ENCODE results near the gene TNFSF18. TPM values are rescaled to one million over a fixed set of nuclear protein-coding genes. Genes with fewer than 3 reads are reported as not detected.
A peak's percentile ranks its signal among the peaks of the same experiment; 100 is the strongest.

The TNFSF18 gene
- total and polyA plus RNA-seq, 2 donors (not counting 1 experiment from before 2014, with no cell fraction given), result not detected

DNA sequence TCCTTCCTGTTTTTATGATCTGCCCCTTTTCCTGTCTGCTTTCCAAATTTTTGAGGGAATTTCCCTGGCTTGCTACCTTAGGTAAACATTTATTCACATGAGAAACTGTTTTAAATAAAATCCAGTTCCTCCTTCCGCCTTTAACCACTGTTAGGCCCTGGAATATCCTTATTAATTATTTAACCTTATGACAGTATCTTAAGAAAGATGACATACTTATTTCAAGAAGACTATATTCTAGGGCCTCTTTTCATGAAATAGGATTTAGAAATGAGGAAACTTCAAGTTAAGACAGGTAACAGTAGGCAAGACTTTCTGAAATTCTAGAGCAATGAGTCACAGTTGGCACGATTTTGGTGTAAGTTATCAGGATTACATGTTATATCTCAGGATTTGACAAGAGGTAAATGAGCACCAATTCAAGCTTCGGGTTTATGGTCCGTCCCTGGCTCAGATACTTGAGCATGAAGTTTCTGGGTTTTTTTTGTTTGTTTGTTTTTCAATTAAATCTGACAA, 2.0 kb upstream of the TNFSF18 start:
- ChIA-PET POLR2A (no interaction called here), CTCF (no interaction called here)
- Mint-ChIP-seq H3K27me3 (peaks cover 14% of the 10 kb centered on the region), H3K4me3 (no peak overlapping the region), H3K9me3 (ENCODE audit: insufficient read depth) (no peaks in the 10 kb centered on the region), H3K27ac (no peak overlapping the region), H3K4me1 (peaks cover 33% of the 10 kb centered on the region)
- 89% methylated on average over 1 of the region's 4 CpGs for WGBS (ENCODE audit: insufficient coverage)
- H4K20me1 ChIP-seq (ENCODE audit: control insufficient read depth, insufficient read depth, low read length, poor library complexity, severe bottlenecking), result no peaks in the 10 kb centered on the region
- no peak for ATAC-seq (ENCODE audit: low read depth)
- no peaks in the 10 kb centered on the region for H3K27me3 ChIP-seq (replicated peaks in 1 of 4; ENCODE audit: control extremely low read depth in 1 of 4, control insufficient read depth in 3 of 4, insufficient read depth in 4 of 4, low read length in 3 of 4)
- peaks cover 16 to 24% of the 10 kb centered on the region in 2 donors for H3K4me1 ChIP-seq (ENCODE audit: control insufficient read depth in 2 of 2, insufficient read depth in 2 of 2, low read length in 2 of 2)
- no peak overlapping the region for H3K4me3 ChIP-seq (ENCODE audit: control extremely low read depth in 1 of 5, extremely low read depth in 1 of 5, insufficient read depth in 1 of 5, low read depth in 2 of 5, low read length in 4 of 5)
- H3K27ac ChIP-seq (ENCODE audit: low read length in 2 of 2), result no peak overlapping the region
- H3K4me2 ChIP-seq (replicated peaks; ENCODE audit: low read depth, low read length, poor library complexity, severe bottlenecking), result no peak overlapping the region
- DNase-seq, result no peak
- TF ChIP-seq, protein P1, sequence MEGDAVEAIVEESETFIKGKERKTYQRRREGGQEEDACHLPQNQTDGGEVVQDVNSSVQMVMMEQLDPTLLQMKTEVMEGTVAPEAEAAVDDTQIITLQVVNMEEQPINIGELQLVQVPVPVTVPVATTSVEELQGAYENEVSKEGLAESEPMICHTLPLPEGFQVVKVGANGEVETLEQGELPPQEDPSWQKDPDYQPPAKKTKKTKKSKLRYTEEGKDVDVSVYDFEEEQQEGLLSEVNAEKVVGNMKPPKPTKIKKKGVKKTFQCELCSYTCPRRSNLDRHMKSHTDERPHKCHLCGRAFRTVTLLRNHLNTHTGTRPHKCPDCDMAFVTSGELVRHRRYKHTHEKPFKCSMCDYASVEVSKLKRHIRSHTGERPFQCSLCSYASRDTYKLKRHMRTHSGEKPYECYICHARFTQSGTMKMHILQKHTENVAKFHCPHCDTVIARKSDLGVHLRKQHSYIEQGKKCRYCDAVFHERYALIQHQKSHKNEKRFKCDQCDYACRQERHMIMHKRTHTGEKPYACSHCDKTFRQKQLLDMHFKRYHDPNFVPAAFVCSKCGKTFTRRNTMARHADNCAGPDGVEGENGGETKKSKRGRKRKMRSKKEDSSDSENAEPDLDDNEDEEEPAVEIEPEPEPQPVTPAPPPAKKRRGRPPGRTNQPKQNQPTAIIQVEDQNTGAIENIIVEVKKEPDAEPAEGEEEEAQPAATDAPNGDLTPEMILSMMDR (IDR thresholded peaks at IDR 0.05), result no peak
- TF ChIP-seq EZH2 (IDR thresholded peaks at IDR 0.05; ENCODE audit: borderline replicate concordance, insufficient read depth, low read depth, low read length, poor library complexity, severe bottlenecking), result no peak
- H3K36me3 ChIP-seq (replicated peaks in 1 of 2; ENCODE audit: control extremely low read depth in 1 of 2, control insufficient read depth in 1 of 2, extremely low read depth in 1 of 2, insufficient read depth in 2 of 2, low read length in 1 of 2), result no peaks in the 10 kb centered on the region
- no peak overlapping the region for H2AFZ ChIP-seq (ENCODE audit: insufficient read depth, low read depth, low read length, poor library complexity, severe bottlenecking)
- H3K9ac ChIP-seq (ENCODE audit: low read length), result no peak overlapping the region
- H3K79me2 ChIP-seq (ENCODE audit: control insufficient read depth, insufficient read depth, low read length), result no peaks in the 10 kb centered on the region
- intact Hi-C loops (cut with micrococcal nuclease), result loop anchor here (5.0 kb wide), 1 partner anchor 35 kb away; no protein-coding TSS in a partner anchor
- H3K9me3 ChIP-seq (ENCODE audit: control extremely low read depth in 1 of 3, control insufficient read depth in 2 of 3, insufficient read depth in 1 of 3, low read length in 2 of 3), result no peaks in the 10 kb centered on the region

DNA sequence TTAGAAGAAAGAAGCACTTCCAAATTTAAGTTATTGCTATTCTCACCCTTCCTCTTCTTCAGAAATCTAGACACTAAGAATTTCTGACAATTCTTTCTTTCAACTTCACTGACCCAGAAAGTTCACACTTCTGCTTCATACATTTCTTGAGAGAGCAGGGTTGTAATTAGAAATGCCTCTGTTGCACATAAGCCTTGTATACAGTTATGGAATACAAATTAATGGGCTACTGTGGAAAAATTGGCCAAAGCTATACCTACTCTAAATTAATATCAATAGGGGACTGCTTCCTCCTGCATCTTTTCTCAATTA, 1.5 kb downstream of the TNFSF18 start:
- Histone ChIP-seq H2AFZ (ENCODE audit: insufficient read depth, low read depth, low read length, poor library complexity, severe bottlenecking) (no peak overlapping the region), H3K27ac (ENCODE audit: low read length in 2 of 2) (peak overlapping the region in 1 of 2 donors; percentile 38), H4K20me1 (ENCODE audit: control insufficient read depth, insufficient read depth, low read length, poor library complexity, severe bottlenecking) (no peaks in the 10 kb centered on the region), H3K9ac (ENCODE audit: low read length) (no peak overlapping the region), H3K79me2 (ENCODE audit: control insufficient read depth, insufficient read depth, low read length) (no peaks in the 10 kb centered on the region), H3K4me3 (ENCODE audit: control extremely low read depth in 1 of 5, extremely low read depth in 1 of 5, insufficient read depth in 1 of 5, low read depth in 2 of 5, low read length in 4 of 5) (no peak overlapping the region), H3K9me3 (ENCODE audit: control extremely low read depth in 1 of 3, control insufficient read depth in 2 of 3, insufficient read depth in 1 of 3, low read length in 2 of 3) (no peaks in the 10 kb centered on the region), H3K4me2 (replicated peaks; ENCODE audit: low read depth, low read length, poor library complexity, severe bottlenecking) (peak overlapping the region; percentile 50), H3K27me3 (replicated peaks in 1 of 4; ENCODE audit: control extremely low read depth in 1 of 4, control insufficient read depth in 3 of 4, insufficient read depth in 4 of 4, low read length in 3 of 4) (no peaks in the 10 kb centered on the region), H3K4me1 (ENCODE audit: control insufficient read depth in 2 of 2, insufficient read depth in 2 of 2, low read length in 2 of 2) (peaks cover 14 to 22% of the 10 kb centered on the region in 2 donors), H3K36me3 (replicated peaks in 1 of 2; ENCODE audit: control extremely low read depth in 1 of 2, control insufficient read depth in 1 of 2, extremely low read depth in 1 of 2, insufficient read depth in 2 of 2, low read length in 1 of 2) (no peaks in the 10 kb centered on the region)
- Mint-ChIP-seq H3K27me3 (no peaks in the 10 kb centered on the region), H3K27ac (no peak overlapping the region), H3K9me3 (ENCODE audit: insufficient read depth) (no peaks in the 10 kb centered on the region), H3K4me1 (peaks cover 32% of the 10 kb centered on the region), H3K4me3 (no peak overlapping the region)
- DNase-seq, result no peak
- intact Hi-C loops (cut with micrococcal nuclease), result no loop called here
- ChIA-PET POLR2A (no interaction called here), CTCF (no interaction called here)
- TF ChIP-seq, protein P1 (IDR thresholded peaks at IDR 0.05), result no peak
- no peak for ATAC-seq (ENCODE audit: low read depth)
